HL-60/S4 (cell line): ENCODE measurements around the gene TRAF7.
"Not testable (repeated sequence)": the region's sequence is repeated elsewhere in the genome, so short reads cannot be mapped to it uniquely, and the experiment has no call there.

Source experiments
- in situ Hi-C: fragments of 300-500 bp; cut with MboI; formaldehyde crosslinking; loops from 2 replicates; pipeline ENCODE4 v1.14.3; 2022; ENCODE audit warnings: low sequenced_read_pairs

Gene TRAF7

DNA sequence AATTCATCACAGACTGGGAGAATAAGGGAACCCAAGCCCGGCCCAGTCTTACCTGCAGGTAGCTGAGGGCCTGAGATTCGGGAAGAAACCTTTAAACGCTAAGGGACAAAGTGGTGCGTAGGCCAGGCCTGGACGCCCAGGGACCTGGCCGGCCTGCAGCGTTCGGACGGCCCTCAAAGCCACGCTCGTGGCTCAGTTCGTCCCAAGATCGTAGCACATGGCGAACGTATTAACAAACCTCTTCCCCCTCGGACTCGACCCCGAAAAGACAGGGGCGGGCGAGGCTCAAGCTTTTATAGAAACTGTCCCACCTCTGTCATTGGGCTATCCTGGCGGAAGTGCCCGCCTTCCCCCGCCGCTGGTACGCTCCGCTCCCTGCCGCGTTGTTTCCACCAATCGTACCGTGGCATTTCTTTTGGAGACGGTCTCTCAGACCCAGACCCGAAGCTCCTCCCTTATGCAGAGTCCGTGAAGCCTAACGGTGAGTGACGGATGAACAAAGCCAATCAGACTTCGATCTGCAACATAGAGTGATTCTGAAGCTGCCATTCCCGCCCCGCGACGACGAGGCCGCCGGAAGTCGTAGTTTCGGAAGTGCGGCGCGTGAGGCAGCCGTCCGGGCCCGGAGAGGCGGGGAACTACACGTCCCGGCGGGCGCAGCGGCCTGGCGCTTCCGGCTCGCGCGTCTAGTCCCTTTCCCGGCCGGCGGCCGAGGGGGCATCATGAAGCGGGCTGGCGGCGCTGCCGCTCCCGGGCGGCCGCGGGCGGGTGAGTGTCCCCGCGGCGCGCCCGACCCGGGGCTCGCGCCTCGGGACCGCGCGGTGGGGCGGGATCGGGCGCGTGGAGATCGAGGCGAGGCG, at the start of gene TRAF7:
Gene TRAF7 (plus strand): TSS at position 692 of the 860 bp plus-strand sequence. CDS start 8,139 bp downstream, outside the sequence.
- in situ Hi-C loops, result no loop called here

DNA sequence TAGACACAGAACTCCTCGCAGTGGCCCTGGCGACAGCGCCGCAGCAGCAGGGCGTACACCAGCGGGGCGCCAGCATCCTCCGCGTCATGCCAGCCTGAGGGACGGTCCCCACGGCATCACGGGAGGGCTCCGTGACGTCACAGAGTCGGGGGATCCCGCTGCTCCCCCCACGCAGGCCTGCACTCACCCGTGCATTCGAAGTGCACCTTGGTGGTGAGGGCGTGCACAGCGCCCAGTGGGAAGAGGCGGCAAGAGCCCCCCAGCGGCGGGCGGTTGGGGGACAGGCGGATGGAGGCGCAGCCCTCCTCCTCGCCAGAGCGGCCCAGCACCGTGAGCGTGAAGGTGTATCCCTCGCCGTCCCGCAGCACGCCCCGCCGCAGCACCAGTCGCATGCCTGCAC, 49.4 kb upstream of the TRAF7 start:
- in situ Hi-C loops, result not testable (repeated sequence)

GRCh38 chr16:2107121-2107790, 48.3 kb upstream of the TRAF7 start:
- in situ Hi-C loops, result not testable (repeated sequence)

DNA sequence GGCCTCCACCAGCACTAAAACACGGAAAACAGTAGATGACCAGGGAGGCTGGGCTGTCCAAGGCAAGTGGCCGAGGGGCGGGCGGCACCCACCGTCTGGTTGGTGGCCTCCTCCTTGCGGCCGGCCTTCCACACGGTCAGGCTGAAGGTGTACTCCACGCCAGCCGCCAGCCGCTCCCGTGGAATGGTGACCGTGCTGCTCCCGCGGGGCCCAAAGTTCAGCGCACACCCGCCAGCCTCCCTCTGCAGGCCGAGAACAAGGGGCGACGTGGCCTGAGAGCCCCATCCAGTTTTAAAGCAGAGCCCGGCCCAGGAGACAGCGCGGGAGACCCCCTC, 47.8 kb upstream of the TRAF7 start:
- in situ Hi-C loops, result not testable (repeated sequence)

GRCh38 chr16:2108446-2109270, 46.9 kb upstream of the TRAF7 start:
- in situ Hi-C loops, result not testable (repeated sequence)

DNA sequence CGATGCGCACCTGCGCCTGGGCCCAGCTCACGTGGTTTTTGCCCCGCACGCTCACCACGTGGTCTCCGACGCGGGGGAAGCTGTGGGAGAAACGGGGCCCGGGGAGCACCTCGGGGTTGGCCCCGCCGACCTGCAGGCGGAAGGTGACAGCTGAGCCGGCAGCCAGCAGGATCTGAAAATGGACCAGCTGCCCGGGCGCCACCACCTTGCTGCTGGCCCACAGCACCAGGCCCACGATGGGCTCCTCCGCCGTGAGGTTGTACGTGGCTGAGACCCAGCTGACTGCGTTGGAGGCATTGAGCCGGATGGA, 46.4 kb upstream of the TRAF7 start:
- in situ Hi-C loops, result not testable (repeated sequence)

DNA sequence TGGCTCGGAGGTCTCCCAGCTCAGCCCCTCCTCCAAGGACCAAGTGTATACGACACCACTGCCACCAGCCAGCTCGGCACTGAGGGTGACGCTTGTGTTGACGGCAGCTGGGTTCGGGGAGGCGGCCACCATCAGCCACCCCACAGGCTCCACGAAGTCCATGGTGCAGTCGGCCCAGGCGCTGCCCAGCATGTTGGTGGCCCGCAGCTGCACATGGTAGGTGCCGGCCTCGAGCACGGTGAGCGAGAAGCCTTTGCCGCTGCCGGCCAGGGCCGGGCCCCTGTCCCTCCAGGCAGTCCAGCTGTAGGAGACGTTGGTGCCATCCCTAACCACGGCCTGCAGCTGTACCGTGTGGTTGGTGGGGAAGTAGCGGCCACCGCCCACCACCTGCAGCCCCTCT, 45.7 kb upstream of the TRAF7 start:
- in situ Hi-C loops, result not testable (repeated sequence)

- in situ Hi-C loops, result not testable (repeated sequence)
Observed at GRCh38 chr16:2110332-2111008, 45.1 kb upstream of the TRAF7 start.

DNA sequence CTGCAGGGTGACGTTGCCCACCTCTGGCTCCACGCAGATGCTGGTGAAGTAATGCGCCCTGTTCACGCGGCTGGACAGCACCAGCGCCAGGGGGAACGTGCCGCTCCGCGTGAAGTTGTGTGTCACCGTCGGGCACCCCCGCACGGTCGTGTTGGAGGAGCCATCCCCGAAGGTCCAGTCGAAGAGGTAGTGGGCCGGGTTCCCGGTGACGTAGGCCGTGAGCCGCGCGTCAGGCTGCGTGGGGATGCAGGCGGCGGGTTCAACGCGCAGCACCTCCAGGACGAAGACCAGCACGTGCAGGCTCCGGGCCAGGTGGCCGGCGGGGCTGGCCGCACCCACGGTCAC, 44.6 kb upstream of the TRAF7 start:
- in situ Hi-C loops, result not testable (repeated sequence)

DNA sequence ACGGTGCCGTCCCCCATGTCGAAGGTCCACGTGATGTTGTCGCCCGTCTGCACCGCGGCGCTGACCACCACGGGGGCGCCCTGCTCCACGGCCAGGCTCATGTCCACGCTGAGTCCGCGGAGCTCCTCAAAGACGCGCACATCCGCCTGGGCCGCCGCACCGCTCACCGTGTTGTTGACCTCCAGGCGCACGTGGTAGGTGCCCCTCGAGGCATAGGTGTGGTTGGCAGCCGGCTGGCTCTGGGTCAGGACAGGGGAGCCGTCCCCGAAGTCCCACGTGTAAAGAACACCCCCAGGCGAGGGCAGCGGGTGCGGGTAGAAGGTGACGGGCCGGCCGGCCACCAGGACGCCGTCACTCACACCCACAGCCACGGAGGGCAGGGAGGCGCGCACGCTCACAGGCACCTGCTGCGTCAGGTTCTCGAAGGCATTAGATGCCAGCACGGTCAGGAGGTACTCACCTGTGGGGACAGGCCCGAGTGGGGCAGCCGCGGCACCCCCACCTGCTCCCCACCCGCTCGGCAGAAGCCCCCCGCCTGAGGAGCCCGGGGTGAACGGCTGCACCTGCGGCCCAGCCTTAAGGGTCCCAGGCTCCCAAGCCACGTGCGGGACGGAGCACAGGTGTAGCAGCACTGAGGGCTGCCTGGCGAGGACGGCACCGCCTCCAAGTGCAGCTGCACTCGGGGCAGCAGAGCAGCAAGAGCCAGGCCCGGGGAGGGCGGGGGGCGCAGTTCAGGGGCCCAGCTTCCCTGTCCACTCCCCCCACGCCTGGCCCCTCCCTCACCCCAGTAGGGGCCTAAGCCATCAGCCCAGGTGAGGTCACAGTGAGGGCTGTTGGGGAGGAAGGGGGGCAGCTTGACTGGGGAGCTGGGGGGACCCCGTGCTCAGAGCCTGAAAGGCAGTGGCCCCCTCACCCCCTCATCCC, 43.9 kb upstream of the TRAF7 start:
- in situ Hi-C loops, result not testable (repeated sequence)

GRCh38 chr16:2112539-2113106, 43.0 kb upstream of the TRAF7 start:
- in situ Hi-C loops, result not testable (repeated sequence)

GRCh38 chr16:2114225-2114624, 41.4 kb upstream of the TRAF7 start:
- in situ Hi-C loops, result not testable (repeated sequence)

DNA sequence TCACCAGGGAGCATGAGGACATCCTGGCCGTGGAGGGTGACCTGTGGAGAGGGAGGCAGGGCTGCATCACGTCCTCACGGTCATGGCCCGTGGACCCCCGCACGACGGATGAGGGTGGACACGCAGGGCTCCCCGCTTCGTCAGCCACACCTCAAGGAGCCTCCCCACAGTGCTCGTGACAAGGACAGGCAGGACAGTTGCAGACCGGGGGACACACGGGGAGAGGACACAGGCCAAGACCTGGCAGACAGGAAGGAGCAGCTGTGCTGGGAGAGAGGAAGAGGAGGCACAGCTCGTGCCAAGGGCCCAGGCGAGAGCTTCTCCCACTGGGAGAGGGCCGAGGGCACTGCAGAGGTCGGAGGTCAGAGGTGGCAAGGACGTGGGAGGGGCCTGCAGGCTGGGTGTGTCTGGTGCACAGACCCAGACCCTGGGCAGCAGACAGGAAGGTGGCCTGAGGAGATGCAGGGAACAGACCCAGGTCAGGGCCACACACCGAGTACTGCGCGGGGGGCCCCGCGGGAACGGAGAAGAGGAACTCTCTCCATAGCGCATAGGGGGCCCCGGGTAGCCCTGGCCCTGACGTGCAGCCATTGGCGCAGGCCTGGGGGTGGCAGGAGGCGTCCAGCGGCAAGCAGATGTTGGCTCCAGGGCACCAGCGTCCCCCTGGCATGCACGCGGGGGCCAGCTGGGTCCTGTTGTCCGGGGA, 40.5 kb upstream of the TRAF7 start:
- in situ Hi-C loops, result not testable (repeated sequence)

GRCh38 chr16:2115591-2115973, 40.0 kb upstream of the TRAF7 start:
- in situ Hi-C loops, result no loop called here

GRCh38 chr16:2116428-2116827, 39.2 kb upstream of the TRAF7 start:
- in situ Hi-C loops, result not testable (repeated sequence)

- in situ Hi-C loops, result not testable (repeated sequence)
Observed at GRCh38 chr16:2117341-2117740, 38.2 kb upstream of the TRAF7 start.

- in situ Hi-C loops, result not testable (repeated sequence)
Observed at GRCh38 chr16:2117960-2118722, 37.4 kb upstream of the TRAF7 start.

DNA sequence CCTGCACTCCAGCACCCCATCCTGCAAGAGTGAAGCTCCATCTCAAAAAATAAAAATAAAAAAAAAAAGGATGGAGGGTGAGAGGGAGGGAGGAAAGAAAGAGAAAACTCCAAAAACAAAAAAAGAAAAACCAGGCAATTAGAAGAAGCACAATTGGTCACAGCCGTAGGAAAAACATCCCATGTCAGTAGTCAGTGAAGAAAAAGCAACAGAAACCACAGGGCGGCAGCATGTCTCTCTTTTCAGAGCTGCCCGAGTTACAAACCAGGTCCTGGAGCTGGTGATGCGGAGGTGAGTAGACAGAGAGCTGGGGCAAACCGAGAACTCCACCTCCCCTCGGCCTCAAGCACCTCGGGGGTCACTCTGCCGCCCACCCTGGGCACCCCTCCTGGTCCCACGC, 34.3 kb upstream of the TRAF7 start:
- in situ Hi-C loops, result not testable (repeated sequence)
